ENCODE measurements around the gene RTRAF. TPM values are rescaled to one million over a fixed set of nuclear protein-coding genes. Genes with fewer than 3 reads are reported as not detected.

Gene RTRAF
- total and polyA plus RNA-seq, 2 of the 8 experiments (the other 6 are each of a cell fraction or from before 2014, with no cell fraction given): 149 to 359 TPM

- TF ChIP-seq CHD7 (IDR thresholded peaks at IDR 0.05; ENCODE audit: insufficient replicate concordance, low read length) (no peak), ZNF274 (IDR thresholded peaks at IDR 0.05; ENCODE audit: borderline replicate concordance, extremely low read depth, low read length) (no peak), KDM4A (IDR thresholded peaks at IDR 0.05; ENCODE audit: low read depth, low read length, severe bottlenecking) (no peak), RBBP5 (IDR thresholded peaks at IDR 0.05; ENCODE audit: borderline replicate concordance, low read depth, low read length) (no peak), SIN3A (conservative IDR thresholded peaks at IDR 0.05 in 1 of 2, IDR thresholded peaks at IDR 0.05 in 1 of 2; ENCODE audit: low read depth in 1 of 2, low read length in 2 of 2) (no peak), POLR2A (IDR thresholded peaks at IDR 0.05; ENCODE audit: control extremely low read depth in 1 of 2, low read depth in 2 of 2, low read length in 2 of 2) (no peak; a peak in 1 of 3 replicates), SAP30 (IDR thresholded peaks at IDR 0.05; ENCODE audit: insufficient read depth, insufficient replicate concordance, low read length) (no peak), MAX (IDR thresholded peaks at IDR 0.05) (no peak), HDAC6 (IDR thresholded peaks at IDR 0.05; ENCODE audit: low read depth, low read length) (no peak), RFX5 (IDR thresholded peaks at IDR 0.05; ENCODE audit: borderline replicate concordance, low read depth, low read length) (no peak), RNF2 (IDR thresholded peaks at IDR 0.05; ENCODE audit: borderline replicate concordance, low read depth, low read length, missing control alignments, poor library complexity, severe bottlenecking) (no peak)
Measured at GRCh38 chr14:52011523-52011922, 22.2 kb downstream of the RTRAF start (continued).

Data from H1 (cell line).